GM12878 (cell line): ENCODE results near the gene RND2. TPM values are rescaled to one million over a fixed set of nuclear protein-coding genes. Genes with fewer than 3 reads are reported as not detected.

ENCODE experiments used
- ATAC-seq: fragments of 200-7000 bp; cut with Tn5 transposase; 3 replicates; pipeline ENCODE4 v1.9.1; 2020; ENCODE audit warnings: mild to moderate bottlenecking, moderate library complexity
- BruUV-seq: library from RNA; stranded (reverse); fragments of 400-500 nt; replicated peaks from 2 replicates; lab custom pipeline; 2021; lab: Mats Ljungman, UMichigan
- CTCF ChIA-PET: fragments of 300-600 bp; sonication (Branson Sonifier 250); formaldehyde crosslinking; extraction: SDS; loops from one replicate; lab custom pipeline; 2021; ENCODE audit warnings: inconsistent platforms; lab: Yijun Ruan, JAX
- POLR2A ChIA-PET: fragments of 350-600 bp; formaldehyde crosslinking; extraction: SDS; loops from one replicate; lab custom pipeline; 2021; ENCODE audit warnings: inconsistent platforms; lab: Charles Lee
- RAD21 ChIA-PET: fragments of 300-600 bp; sonication (Branson Sonifier 250); formaldehyde crosslinking; loops from one replicate; lab custom pipeline; 2023; ENCODE audit warnings: antibody characterized with exemption; ENCODE audit not compliant: unreplicated experiment; lab: Charles Lee
- SMC1A ChIA-PET: fragments of 300-600 bp; sonication (Branson Sonifier 250); formaldehyde crosslinking; loops from one replicate; lab custom pipeline; 2023; ENCODE audit not compliant: unreplicated experiment, uncharacterized antibody; lab: Charles Lee
- DNase-seq: peaks from one replicate; pipeline ENCODE4 v3.0.0-alpha.2; 2011; ENCODE audit warnings: low read depth, low spot score
- FAIRE-seq: peaks from 3 replicates; lab custom pipeline; 2011; peaks lifted over from hg19 to GRCh38; lab: Jason Lieb, UNC
- H2AFZ ChIP-seq: 2 replicates; pipeline ENCODE4 v1.6.0; 2011; ENCODE audit warnings: low read depth, low read length, control low read depth; ENCODE audit not compliant: control insufficient read depth
- H3K27ac ChIP-seq: 2 replicates; pipeline ENCODE4 v1.5.1; 2011; ENCODE audit warnings: control low read depth; ENCODE audit not compliant: control insufficient read depth, insufficient read depth
- H3K27me3 ChIP-seq, 2 experiments: replicated peaks in 1 of 2; 2 replicates each; pipeline versions ENCODE4 v1.6.0 to v1.6.1; 2011; ENCODE audit warnings: low read length in 1 of 2; ENCODE audit not compliant: control insufficient read depth in 2 of 2, insufficient read depth in 2 of 2
- H3K36me3 ChIP-seq, 2 experiments: 2 replicates each; pipeline ENCODE4 v1.5.1; 2011; ENCODE audit warnings: low read length in 1 of 2; ENCODE audit not compliant: control insufficient read depth in 2 of 2, insufficient read depth in 2 of 2
- H3K4me1 ChIP-seq: 2 replicates; pipeline ENCODE4 v1.6.1; 2011; ENCODE audit warnings: mild to moderate bottlenecking, low read length, moderate library complexity, mixed read lengths; ENCODE audit not compliant: control insufficient read depth, insufficient read depth
- H3K4me2 ChIP-seq: 2 replicates; pipeline ENCODE4 v1.6.0; 2011; ENCODE audit warnings: control low read depth; ENCODE audit not compliant: control insufficient read depth, insufficient read depth
- H3K4me3 ChIP-seq: fragments of 200-600 bp; sonication (generic); 2 replicates; pipeline ENCODE4 v1.5.1; 2016
- H3K79me2 ChIP-seq: 2 replicates; pipeline ENCODE4 v1.6.0; 2011; ENCODE audit warnings: low read length; ENCODE audit not compliant: control insufficient read depth, insufficient read depth
- H3K9ac ChIP-seq: 2 replicates; pipeline ENCODE4 v1.8.0; 2011; ENCODE audit warnings: low read length, control low read depth, mixed read lengths; ENCODE audit not compliant: control insufficient read depth, insufficient read depth
- H3K9me3 ChIP-seq: replicated peaks from 3 replicates; pipeline ENCODE4 v1.5.1; 2011; ENCODE audit warnings: mild to moderate bottlenecking, low read length; ENCODE audit not compliant: control insufficient read depth, insufficient read depth
- H4K20me1 ChIP-seq: 2 replicates; pipeline ENCODE4 v1.6.0; 2011; ENCODE audit not compliant: control insufficient read depth, insufficient read depth
- CHD1 ChIP-seq: IDR thresholded peaks from 2 replicates; pipeline ENCODE4 v1.6.1; 2012; ENCODE audit warnings: low read depth, low read length, improper control_type of control experiment
- HDAC6 ChIP-seq: fragments of 200-600 bp; sonication (generic); IDR thresholded peaks from one replicate; pipeline ENCODE4 v1.8.0; 2017; ENCODE audit warnings: antibody characterized with exemption; ENCODE audit not compliant: unreplicated experiment
- MAX ChIP-seq: IDR thresholded peaks from 2 replicates; pipeline ENCODE4 v1.6.1; 2012; ENCODE audit warnings: low read depth, low read length, improper control_type of control experiment
- STAT3 ChIP-seq: IDR thresholded peaks from 2 replicates; pipeline ENCODE4 v1.6.1; 2011; ENCODE audit warnings: low read depth, low read length, improper control_type of control experiment
- TBL1XR1 ChIP-seq: IDR thresholded peaks from 2 replicates; pipeline ENCODE4 v1.6.1; 2012; ENCODE audit warnings: low read depth, low read length, improper control_type of control experiment
- TCF3 ChIP-seq: IDR thresholded peaks from 2 replicates; pipeline ENCODE4 v1.6.1; 2012; ENCODE audit warnings: low read depth, mild to moderate bottlenecking, low read length, borderline replicate concordance; ENCODE audit not compliant: insufficient read depth
- ZBED1 ChIP-seq: IDR thresholded peaks from 2 replicates; pipeline ENCODE4 v1.6.1; 2016; ENCODE audit warnings: borderline replicate concordance
- WGBS: methylation state at CpG from one replicate; pipeline ENCODE4 v1.1.6; 2016; ENCODE audit warnings: low lambda C conversion rate; ENCODE audit not compliant: insufficient replicate concordance, insufficient coverage; ENCODE audit errors: missing lambda C conversion rate; 5-methylcytosine and 5-hydroxymethylcytosine counted together
- in situ Hi-C: fragments of 300-500 bp; cut with MboI; formaldehyde crosslinking; loops from 9 replicates; pipeline ENCODE4 v1.14.3; 2018; ENCODE audit warnings: mixed read lengths
- intact Hi-C: fragments of 100-400 bp; cut with micrococcal nuclease; formaldehyde crosslinking; loops from one replicate; pipeline ENCODE4 v1.14.2; 2022; ENCODE audit not compliant: unreplicated experiment
- polyA plus RNA-seq, 11 experiments: library from polyadenylated mRNA; depleted of rRNA in 4 of 11; unstranded in 6 of 11; stranded (reverse) in 5 of 11; fragments of >200 nt; fragmentation: Nextera tagmentation in 4 of 11; fragmentation: Illumina TruSeq in 1 of 11; extraction: Ambion mirVana in 4 of 11; extraction: Trizol in 1 of 11; gene quantifications; 1 replicate in 1 of 11; 2 replicates in 10 of 11; pipeline versions ENCODE4 v1.2.1 to v1.2.3, GENCODE V29; 2011 to 2016; ENCODE audit warnings: inconsistent platforms in 2 of 11, missing spikeins in 2 of 11, low read depth in 1 of 11
- total RNA-seq, 4 experiments: library from RNA; depleted of rRNA in 3 of 4; stranded (reverse); fragments of >200 nt in 3 of 4; fragmentation: Illumina TruSeq in 1 of 4; extraction: Trizol in 1 of 4; gene quantifications; 2 replicates each; pipeline versions ENCODE4 v1.2.1 to v1.2.3, GENCODE V29; 2013 to 2021
- TF ChIP-seq, protein P1 (sequence below): fragments of 450-650 bp; IDR thresholded peaks from 2 replicates; pipeline ENCODE4 v1.6.1; 2017; ENCODE audit warnings: mild to moderate bottlenecking, low read depth, inconsistent platforms; ENCODE audit not compliant: poor library complexity, severe bottlenecking
- TF ChIP-seq, protein P2 (sequence below): fragments of 450-650 bp; IDR thresholded peaks from 2 replicates; pipeline ENCODE4 v1.6.1; 2016; ENCODE audit warnings: mild to moderate bottlenecking, moderate library complexity, borderline replicate concordance

Gene RND2
- total and polyA plus RNA-seq, 10 of the 15 experiments (the other 5 are each of a cell fraction or from before 2014, with no cell fraction given), result 0.01 to 0.05 (median 0.03) TPM; not detected in 6

GRCh38 chr17:43074869-43075268 lies 49.8 kb downstream of the RND2 start (continued):
- TF ChIP-seq, protein P1, sequence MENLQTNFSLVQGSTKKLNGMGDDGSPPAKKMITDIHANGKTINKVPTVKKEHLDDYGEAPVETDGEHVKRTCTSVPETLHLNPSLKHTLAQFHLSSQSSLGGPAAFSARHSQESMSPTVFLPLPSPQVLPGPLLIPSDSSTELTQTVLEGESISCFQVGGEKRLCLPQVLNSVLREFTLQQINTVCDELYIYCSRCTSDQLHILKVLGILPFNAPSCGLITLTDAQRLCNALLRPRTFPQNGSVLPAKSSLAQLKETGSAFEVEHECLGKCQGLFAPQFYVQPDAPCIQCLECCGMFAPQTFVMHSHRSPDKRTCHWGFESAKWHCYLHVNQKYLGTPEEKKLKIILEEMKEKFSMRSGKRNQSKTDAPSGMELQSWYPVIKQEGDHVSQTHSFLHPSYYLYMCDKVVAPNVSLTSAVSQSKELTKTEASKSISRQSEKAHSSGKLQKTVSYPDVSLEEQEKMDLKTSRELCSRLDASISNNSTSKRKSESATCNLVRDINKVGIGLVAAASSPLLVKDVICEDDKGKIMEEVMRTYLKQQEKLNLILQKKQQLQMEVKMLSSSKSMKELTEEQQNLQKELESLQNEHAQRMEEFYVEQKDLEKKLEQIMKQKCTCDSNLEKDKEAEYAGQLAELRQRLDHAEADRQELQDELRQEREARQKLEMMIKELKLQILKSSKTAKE, result no peak
- TF ChIP-seq CHD1, result no peak

GRCh38 chr17:43079641-43080302 lies 54.7 kb downstream of the RND2 start:
- peaks cover 5 to 11% of the 10 kb centered on the region in 2 experiments; a peak in 3 of 4 replicates for H3K36me3 ChIP-seq
- no peak overlapping the region for H3K9ac ChIP-seq
- intact Hi-C loops, result no loop called here
- H4K20me1 ChIP-seq, result no peaks in the 10 kb centered on the region
- ChIA-PET SMC1A (no interaction called here), RAD21 (no interaction called here), POLR2A (no interaction called here), CTCF (no interaction called here)
- no peaks in the 10 kb centered on the region for H3K4me1 ChIP-seq
- 73% methylated on average over 1 of the region's 1 CpG for WGBS
- no peak overlapping the region for H3K4me3 ChIP-seq
- no peak for FAIRE-seq
- H3K79me2 ChIP-seq, result no peaks in the 10 kb centered on the region
- TF ChIP-seq STAT3, result no peak
- TF ChIP-seq HDAC6, result no peak
- TF ChIP-seq ZBED1, result no peak
- no peak for TF ChIP-seq TBL1XR1
- no peak for TF ChIP-seq MAX
- TF ChIP-seq TCF3, result no peak
- TF ChIP-seq, protein P2, sequence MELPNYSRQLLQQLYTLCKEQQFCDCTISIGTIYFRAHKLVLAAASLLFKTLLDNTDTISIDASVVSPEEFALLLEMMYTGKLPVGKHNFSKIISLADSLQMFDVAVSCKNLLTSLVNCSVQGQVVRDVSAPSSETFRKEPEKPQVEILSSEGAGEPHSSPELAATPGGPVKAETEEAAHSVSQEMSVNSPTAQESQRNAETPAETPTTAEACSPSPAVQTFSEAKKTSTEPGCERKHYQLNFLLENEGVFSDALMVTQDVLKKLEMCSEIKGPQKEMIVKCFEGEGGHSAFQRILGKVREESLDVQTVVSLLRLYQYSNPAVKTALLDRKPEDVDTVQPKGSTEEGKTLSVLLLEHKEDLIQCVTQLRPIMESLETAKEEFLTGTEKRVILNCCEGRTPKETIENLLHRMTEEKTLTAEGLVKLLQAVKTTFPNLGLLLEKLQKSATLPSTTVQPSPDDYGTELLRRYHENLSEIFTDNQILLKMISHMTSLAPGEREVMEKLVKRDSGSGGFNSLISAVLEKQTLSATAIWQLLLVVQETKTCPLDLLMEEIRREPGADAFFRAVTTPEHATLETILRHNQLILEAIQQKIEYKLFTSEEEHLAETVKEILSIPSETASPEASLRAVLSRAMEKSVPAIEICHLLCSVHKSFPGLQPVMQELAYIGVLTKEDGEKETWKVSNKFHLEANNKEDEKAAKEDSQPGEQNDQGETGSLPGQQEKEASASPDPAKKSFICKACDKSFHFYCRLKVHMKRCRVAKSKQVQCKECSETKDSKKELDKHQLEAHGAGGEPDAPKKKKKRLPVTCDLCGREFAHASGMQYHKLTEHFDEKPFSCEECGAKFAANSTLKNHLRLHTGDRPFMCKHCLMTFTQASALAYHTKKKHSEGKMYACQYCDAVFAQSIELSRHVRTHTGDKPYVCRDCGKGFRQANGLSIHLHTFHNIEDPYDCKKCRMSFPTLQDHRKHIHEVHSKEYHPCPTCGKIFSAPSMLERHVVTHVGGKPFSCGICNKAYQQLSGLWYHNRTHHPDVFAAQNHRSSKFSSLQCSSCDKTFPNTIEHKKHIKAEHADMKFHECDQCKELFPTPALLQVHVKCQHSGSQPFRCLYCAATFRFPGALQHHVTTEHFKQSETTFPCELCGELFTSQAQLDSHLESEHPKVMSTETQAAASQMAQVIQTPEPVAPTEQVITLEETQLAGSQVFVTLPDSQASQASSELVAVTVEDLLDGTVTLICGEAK, result no peak
- H3K9me3 ChIP-seq, result no peaks in the 10 kb centered on the region
- no peak overlapping the region for H2AFZ ChIP-seq
- no TSS peak for BruUV-seq
- in situ Hi-C loops, result no loop called here
- H3K4me2 ChIP-seq, result no peak overlapping the region
- no peak for DNase-seq
- H3K27me3 ChIP-seq, result no peaks in the 10 kb centered on the region
- H3K27ac ChIP-seq, result no peak overlapping the region
- ATAC-seq, result no peak
